GM20431 (cell line): ENCODE results near the gene EWSR1.

Source experiments
- in situ Hi-C: fragments of 300-500 bp; cut with MseI, MboI; formaldehyde crosslinking; loops from one replicate; pipeline ENCODE4 v1.15.0; 2020; ENCODE audit warnings: low sequenced_read_pairs; ENCODE audit not compliant: unreplicated experiment

EWSR1 gene

DNA sequence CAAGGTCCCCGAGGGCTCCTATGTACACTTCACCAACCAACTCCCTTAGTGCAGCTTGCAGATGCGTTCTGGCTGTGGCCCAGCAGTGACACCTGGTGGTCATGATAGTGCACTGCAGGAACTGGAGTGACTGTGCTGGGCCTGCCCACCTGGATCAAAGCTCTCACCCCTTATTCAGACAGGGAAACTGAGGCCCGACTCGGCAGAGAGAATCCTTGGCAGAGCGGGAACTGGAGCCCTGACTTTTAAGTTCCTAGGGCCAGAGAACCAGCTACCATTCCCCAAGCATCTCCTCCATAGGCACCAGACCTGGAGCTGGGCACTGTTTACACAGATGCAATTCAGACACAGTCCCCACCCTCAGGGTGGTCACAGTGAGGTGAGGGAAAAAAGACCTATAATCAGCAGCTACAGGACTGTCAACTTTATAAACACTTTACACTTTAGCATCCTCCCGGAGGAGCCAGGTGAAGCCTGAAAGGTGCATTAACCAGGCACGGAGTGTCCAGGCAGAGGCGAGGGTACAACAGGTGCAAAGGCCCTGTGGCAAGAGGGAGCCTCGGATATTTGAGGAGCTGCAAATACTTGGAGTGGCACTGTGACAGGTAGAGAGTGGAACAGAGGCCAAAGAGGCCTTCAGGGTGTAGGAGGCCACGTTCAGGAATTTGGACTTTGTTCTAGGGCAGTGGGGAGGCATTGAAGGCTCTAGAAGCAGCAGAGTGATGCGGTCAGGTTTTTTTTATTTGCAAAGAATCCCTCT lies 22.3 kb upstream of the EWSR1 start:
- in situ Hi-C loops = loop anchor here (25.0 kb wide), 1 partner anchor 634 kb away; no protein-coding TSS in a partner anchor

DNA sequence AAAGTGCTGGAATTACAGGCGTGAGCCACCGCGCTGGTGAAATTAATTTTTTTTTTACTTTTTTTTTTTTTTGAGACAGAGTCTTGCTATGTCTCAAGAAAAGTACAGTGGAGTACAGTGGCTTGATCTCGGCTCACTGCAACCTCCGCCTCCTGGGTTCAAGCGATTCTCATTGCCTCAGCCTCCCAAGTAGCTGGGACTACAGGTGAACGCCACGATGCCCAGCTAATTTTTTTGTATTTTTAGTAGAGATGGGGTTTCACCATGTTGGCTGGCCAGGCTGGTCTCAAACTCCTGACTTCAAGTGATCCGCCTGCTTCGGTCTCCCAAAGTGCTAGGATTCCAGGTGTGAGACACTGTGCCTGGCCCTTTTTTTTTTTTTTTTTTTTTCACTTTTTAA lies 20.2 kb upstream of the EWSR1 start:
- in situ Hi-C loops = loop anchor here (25.0 kb wide), 1 partner anchor 636 kb away; no protein-coding TSS in a partner anchor

DNA sequence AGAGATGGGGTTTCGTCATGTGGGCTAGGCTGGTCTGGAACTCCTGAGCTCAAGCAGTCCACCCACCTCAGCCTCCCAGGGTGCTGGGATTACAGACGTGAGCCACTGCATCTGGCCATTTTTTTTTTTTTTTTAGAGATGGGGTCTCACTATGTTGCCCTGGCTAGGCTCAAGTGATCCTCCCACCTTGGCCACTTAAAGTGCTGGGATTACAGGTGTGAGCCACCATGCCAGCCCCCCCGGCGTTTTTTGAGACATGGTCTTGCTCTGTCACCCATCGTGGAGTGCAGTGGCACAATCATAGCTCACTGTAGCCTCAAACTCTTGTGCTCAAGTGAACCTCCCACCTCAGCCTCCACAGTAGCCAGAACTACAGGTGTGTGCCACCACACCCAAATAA lies 16.8 kb upstream of the EWSR1 start:
- in situ Hi-C loops = no loop called here

DNA sequence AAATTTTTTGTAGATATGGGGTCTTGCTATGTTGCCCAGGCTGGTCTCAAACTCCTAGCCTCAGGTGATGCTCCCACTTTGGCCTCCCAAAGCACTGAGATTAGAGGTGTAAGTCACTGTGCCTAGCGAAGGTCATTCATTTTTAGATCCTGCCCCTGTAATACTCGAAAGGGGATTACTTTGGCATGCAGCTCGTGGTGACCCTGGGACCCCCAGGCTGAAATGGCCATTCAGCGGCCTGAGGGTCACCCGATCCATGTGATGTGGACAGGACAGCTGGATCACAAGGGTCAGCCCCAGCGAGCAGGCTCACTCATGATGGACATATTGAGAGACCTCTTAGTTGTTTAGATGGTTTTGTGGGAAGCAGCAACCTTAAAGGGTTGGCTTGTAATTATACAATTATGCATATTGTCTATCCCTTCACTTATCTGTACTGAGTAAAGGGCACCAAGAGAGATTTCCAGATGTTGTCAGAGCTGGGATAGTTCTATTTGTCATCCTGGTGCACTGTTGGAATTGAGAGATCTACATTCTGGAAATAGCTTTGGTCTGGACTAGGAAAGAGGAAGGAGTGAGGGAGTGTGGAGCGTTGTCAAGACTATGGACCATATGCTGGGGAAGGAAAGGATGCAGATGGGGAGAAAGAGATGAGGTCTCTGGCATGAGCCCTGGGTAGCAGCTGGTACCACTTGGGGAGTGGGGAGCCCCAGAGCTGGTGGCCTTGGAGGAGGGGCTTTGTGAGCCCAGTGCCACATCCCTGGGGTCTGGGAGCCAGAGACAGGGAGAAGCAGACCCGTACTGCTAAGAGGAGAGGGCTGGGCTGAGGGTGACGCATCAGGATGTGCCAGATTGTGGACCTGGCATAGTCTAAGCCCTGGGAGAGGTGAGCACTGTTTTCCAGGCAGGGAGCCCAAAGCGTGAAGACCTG lies 15.8 kb upstream of the EWSR1 start:
- in situ Hi-C loops = no loop called here

DNA sequence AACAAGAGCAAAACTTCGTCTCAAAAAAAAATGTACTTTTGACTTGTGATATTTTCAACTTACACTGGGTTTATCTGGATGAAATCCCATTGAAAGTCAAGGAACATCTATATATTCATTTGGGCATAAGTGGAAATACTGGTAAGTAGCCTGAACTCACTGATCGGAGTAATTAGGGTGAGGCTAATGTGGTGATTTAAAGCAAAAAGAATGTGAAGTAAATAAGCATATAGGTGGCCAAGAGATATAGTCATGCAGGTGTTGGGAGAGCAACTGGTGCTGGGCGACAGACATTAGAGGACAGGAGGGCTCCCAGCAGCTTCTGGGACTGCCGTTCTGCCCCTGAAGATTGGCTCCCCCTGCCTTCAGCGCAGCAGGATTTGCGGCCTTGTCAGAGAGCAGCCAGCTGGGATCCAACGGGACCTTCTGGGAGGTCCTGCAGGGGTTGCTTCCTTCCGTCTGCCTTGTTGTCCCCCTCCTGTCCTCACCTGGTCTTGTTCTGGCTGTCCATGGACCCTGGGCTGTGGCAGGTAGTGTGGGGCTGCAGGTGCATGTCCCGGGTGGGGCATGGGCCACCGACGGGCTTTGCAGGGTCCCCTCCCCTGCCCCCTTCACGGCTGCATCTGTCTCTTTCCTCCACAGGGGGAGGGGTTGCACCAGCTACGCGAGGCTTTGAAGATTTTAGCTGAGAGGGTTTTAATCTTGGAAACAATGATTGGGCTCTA lies 14.3 kb upstream of the EWSR1 start:
- in situ Hi-C loops = no loop called here

DNA sequence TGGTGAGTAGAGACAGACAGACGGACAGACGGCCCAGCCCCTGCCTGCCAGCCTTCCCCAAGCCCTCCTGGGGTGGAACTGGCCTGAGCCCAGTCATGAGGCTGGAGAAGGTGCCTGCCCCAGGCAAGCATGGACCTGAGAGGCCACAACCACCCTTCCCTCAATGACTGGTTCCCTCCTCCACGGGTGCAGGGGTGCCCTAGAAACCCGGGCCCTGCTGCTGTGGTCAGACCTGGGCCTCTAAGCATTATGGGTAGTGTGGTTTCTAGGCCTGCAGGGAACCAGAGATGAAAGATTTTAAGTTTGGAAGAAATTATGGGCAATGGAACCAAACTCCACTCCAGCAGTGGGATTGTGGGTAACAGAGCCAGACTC lies 13.8 kb upstream of the EWSR1 start:
- in situ Hi-C loops = no loop called here

DNA sequence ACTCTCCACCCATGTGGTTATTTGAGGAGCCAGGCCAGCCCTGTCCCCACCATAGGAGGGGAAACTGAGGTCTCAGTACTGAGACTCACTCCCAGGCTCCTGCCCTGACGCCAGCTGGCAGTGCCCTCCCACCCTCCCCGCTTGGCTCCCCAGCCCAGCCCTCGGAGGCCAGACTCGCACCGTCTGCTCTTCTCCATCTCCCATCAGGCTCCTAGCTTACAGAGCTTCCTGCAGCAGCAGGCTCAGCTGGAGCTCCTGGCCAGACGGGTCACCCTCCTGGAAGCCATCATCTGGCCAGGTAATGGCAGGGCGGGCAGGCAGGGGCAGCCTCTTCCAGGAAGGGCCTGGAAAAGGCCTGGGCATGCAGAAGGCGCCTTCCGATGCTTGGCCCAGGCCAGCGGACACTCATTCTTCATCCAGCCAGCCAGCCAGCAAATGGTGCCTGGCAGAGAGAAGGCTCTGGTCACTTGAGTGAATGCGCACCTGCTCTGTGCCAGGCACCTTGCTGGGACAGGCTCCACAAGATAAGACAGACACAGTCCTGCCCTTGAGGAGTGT lies 12.9 kb upstream of the EWSR1 start:
- in situ Hi-C loops = no loop called here

DNA sequence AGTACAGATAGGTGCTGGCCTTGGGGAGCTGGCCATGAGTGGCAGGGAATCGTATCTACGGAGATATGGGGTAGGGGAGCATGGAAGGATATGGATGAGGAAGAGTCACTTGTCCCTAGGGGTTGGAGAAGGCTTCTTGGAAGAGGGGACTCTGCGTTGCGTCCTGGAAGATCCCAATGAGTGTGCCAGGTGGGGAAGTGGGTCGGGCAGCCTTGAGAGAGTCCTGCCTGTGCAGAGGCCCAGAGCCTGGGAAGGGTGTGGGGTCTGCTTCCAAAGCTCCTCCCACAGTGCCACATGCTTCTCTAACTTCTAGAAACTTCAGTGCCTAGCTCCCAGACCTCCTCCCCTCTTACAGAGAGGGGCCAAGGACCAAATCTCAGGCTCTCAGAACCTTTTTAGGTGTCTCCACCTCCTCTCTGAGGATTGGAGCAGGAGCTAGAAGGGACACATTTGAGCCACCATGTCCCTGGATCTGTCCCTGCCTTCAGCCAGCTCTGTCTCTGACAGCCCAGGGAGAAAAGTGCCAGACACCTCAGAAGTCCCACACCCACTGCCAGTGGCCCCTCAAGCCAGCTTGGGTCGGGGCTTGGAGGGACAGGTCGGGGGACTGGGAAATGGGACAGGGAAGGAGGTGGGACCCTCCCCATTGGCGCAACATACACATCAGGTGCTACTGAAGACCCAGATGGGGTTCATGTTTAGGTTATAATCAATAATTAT lies 11.3 kb upstream of the EWSR1 start:
- in situ Hi-C loops = no loop called here

DNA sequence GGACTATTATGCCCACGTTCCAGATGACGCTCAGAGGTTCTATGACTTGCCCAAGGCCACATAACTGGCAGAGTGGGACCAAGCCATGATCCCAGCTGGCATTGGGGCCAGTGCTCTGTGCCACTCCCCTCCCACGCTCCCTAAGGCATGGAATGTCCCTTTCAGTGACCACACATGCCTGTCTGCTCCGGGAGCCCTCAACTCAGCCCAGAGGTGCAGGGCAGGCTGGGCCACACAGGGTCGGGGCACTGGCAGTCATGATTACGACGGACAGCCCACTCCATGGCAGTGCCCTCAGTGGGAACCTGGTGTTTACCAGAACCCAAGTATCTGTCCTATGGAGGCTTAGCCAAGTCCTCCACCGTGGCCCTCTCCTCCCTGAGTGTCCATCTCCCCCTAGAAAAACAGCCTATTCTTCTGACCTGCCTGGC lies 10.3 kb upstream of the EWSR1 start:
- in situ Hi-C loops = no loop called here

DNA sequence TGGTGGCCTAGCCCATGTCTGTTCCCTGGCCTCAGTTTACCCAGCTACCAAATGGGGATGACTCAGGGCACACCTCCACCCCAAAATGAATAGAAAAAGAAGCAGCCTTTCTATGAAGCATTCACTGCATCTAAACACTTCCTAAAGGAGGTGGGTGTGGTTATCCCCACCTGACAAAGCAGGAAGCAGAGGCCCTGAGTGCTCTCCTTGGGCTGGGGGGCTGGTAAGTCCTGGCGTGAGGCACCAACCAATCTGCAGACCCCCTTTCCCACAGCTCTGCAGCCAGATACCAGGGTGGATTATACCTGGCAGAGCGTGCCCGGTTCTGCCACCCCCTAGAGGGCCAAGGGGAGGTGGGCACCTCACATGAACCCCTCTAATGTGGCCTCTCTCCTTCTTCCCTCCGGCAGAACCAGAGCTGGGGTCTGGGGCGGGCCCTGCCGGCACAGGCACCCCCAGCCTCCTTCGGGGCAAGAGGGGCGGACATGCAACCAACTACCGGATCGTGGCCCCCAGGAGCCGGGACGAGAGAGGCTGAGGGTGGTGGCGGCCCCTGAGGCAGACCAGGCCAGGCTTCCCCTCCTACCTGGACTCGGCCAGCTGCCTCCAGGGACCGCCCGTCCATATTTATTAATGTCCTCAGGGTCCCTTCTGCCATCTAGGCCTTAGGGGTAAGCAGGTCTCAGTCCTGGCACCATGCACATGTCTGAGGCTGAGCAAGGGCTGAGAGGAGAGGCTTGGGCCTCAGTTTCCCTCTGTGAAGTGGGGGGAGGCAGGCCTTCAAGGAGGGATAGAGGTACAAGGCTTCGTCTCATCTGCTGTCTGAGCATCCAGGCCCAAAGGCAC lies 9.4 kb upstream of the EWSR1 start:
- in situ Hi-C loops = no loop called here

DNA sequence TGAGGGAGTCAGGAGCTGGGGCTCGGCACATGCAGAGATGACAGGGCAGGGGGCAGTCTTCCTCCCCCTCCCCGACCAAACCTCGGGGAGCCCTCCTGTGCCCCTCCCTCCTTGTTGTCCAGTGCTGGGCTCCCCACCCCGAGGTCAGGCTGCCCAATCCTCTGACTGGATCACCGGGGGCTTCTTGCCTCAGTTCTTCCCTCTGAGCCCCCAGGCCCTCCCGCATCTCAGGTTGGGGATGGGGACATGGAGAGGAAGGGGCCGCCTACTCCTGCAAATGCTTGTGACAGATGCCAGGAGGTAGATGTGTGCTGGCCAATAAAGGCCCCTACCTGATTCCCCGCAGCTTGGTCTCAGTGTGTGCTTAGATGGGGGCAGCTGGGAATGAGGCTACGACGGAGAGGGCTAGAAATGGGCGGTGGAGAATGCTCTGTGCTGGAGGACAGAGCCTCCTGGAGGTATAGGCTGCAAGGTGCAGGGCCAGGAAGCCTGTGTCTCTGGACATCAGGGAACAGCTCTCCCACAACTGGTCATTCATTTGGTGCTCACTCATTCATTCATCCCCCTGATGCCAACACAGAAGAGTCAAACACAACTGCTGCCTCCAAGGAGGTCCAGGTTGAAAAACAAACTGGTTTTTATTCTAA lies 8.7 kb upstream of the EWSR1 start:
- in situ Hi-C loops = no loop called here

DNA sequence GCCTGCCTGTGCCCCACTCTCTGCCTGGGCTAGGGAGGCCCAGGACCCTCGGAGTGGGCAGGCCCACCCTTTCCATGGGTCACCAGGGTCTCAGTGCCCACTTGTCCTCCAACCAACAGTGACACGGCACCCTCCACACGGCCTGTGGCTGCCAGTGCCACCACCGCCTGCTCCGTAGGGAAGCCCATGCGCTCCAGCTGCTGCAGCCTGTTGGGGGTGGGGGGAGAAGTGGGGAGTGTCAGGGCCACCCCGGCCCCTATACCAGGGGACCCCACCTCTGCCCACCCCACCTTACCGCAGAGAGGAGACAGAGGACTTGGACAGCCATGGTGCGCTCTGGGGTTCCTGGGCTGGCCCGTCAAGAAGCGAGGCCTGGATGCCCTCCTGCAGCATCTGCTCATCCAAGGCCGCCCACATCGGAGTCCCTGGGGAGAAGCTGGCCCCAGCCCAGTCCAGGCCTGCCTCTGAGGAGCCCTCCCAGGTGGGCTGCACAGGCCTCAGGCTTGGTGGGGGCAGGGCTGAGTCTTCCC lies 8.0 kb upstream of the EWSR1 start:
- in situ Hi-C loops = no loop called here

DNA sequence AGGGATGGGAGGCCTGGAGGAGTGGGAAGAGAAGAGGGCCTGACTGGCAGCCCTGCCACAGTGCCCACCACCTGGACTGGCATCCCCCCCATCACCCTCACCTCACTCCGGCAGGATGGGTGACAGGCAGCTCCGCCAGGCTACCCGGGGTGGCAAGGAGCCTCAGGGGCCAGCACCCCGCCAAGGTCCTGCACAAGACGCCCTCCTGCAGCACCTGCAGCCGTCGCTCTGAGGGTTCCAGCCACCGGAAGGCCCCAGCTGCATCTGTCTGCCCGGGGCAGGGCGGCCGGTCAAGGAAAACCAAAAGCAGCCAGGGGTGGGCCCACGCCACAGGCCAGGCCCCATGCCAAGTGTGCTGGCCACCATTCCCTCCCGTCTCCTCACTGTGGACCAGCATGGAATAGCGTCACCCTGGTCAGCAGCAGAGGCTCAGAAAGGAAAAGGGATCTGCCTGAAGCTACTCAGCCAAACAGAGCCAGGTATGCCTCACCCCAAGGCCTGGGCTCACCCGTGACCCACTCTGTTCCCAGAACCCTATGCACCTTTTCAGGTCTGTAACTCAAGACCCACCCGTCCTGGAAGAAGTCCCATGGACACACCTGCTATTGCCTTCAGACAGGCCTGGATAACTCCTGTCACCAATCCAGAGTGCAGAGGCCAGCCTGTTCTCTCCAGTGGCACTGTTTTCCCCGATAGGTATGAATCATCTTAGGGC lies 7.3 kb upstream of the EWSR1 start:
- in situ Hi-C loops = no loop called here

DNA sequence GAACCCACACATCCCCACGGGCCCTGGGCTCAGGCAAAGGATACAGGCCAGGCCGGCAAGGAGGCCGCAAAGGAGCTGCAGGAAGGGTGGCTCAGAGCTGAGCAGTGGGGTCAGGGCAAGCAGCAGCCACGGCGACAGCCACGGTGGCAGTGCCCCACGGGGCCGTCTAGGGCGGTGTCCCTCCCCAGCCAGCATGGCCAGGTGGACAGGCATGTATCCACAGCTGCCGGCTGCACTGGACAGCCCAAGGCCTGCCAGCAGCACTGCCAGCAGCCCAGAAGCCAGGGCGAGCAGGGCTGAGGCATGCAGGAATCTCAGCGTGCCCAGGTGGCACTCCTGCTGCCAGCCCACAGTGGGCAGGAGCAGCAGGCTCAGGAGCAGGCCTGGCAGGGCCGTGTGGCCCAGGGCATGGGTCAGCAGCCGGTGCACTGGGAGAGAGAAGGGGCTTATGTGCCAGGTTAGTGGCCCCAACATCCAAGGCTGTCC lies 4.2 kb upstream of the EWSR1 start:
- in situ Hi-C loops = no loop called here

DNA sequence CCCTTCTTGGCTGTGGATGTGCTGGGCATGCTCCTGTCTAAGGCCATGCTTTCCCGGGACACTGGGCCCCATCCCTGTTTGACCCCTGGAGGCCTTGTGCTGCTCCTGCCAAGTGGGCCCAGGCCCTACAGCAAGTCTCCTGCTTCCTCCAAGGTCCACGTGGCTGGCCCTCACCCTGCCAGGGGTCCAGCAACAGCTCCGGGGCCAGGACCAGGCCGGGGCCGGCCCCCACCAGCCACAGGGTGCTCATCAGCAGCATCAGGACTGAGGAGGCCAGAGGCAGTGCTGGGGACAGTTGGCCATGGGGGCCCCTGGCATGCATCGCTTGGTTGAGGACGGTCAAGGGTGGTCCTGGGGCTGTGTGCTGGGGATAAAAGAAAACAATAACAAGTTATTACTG lies 2.8 kb upstream of the EWSR1 start:
- in situ Hi-C loops = no loop called here

DNA sequence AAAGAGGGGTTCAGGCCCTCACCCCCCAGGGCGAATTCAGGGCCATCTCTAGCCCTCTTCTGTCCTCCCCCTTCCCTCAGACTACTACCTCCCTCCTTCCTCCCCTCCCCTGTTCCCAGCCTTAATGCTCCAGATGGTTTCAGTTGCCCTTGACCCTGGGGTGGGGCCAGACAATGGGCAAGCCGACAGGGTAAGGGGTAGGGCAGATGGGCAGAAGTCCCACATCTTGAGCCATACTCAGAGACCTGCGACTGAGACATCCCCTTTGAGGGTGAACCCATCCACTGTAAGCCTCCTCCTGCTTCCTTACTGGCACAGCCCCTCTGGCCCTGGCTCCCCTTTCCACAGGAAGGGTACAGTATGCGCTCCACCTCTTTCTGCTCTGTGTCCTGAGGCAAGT lies 2.1 kb upstream of the EWSR1 start:
- in situ Hi-C loops = no loop called here
